Activated CD4-positive, alpha-beta T cell treated with anti-CD3 and anti-CD28 coated beads for 36 hours (primary cell): ENCODE results near the gene WBP1L. TPM values are rescaled to one million over a fixed set of nuclear protein-coding genes. Genes with fewer than 3 reads are reported as not detected.
A peak's percentile ranks its signal among the peaks of the same experiment; 100 is the strongest.
"Not testable (repeated sequence)": the region's sequence is repeated elsewhere in the genome, so short reads cannot be mapped to it uniquely, and the experiment has no call there.

Source experiments
- ATAC-seq: fragments of 200-7000 bp; cut with Tn5 transposase; one replicate; pipeline ENCODE4 v1.10.0; 2021; ENCODE audit warnings: mild to moderate bottlenecking, moderate library complexity
- CTCF ChIA-PET: fragments of 350-600 bp; sonication (Branson Sonifier 250); formaldehyde crosslinking; loops from one replicate; lab custom pipeline; 2021; ENCODE audit warnings: antibody characterized with exemption; lab: Charles Lee
- POLR2A ChIA-PET: fragments of 350-600 bp; sonication (Branson Sonifier 250); formaldehyde crosslinking; loops from one replicate; lab custom pipeline; 2021; ENCODE audit warnings: antibody characterized with exemption, inconsistent platforms; lab: Charles Lee
- DNase-seq: peaks from one replicate; pipeline ENCODE4 v3.0.0-alpha.2; 2020
- H3K27ac Mint-ChIP-seq: one replicate; pipeline ENCODE4 v1.8.0; 2021; ENCODE audit warnings: mixed read lengths
- H3K27me3 Mint-ChIP-seq: one replicate; pipeline ENCODE4 v1.8.0; 2021; ENCODE audit warnings: mixed read lengths
- H3K36me3 Mint-ChIP-seq: one replicate; pipeline ENCODE4 v1.8.0; 2021; ENCODE audit warnings: low read depth, mixed read lengths
- H3K4me1 Mint-ChIP-seq: one replicate; pipeline ENCODE4 v1.8.0; 2021; ENCODE audit warnings: mixed read lengths
- H3K4me3 Mint-ChIP-seq: one replicate; pipeline ENCODE4 v1.8.0; 2021; ENCODE audit warnings: mild to moderate bottlenecking, moderate library complexity, mixed read lengths
- H3K9me3 Mint-ChIP-seq: one replicate; pipeline ENCODE4 v1.8.0; 2021; ENCODE audit warnings: low read depth, mixed read lengths
- intact Hi-C, 2 experiments: fragments of 100-400 bp; cut with DNase I in 1 of 2; cut with micrococcal nuclease in 1 of 2; formaldehyde crosslinking; loops; one replicate each; pipeline versions ENCODE4 v1.14.2 to v1.15.1; 2022 to 2024; cut with DNase I, micrococcal nuclease
- total RNA-seq, 2 experiments: library from RNA; stranded (reverse); gene quantifications; one replicate each; pipeline ENCODE4 v1.2.3, GENCODE V29; 2021

WBP1L gene
- total RNA-seq = 10 to 100 TPM; 14.9 to 16.4 TPM

DNA sequence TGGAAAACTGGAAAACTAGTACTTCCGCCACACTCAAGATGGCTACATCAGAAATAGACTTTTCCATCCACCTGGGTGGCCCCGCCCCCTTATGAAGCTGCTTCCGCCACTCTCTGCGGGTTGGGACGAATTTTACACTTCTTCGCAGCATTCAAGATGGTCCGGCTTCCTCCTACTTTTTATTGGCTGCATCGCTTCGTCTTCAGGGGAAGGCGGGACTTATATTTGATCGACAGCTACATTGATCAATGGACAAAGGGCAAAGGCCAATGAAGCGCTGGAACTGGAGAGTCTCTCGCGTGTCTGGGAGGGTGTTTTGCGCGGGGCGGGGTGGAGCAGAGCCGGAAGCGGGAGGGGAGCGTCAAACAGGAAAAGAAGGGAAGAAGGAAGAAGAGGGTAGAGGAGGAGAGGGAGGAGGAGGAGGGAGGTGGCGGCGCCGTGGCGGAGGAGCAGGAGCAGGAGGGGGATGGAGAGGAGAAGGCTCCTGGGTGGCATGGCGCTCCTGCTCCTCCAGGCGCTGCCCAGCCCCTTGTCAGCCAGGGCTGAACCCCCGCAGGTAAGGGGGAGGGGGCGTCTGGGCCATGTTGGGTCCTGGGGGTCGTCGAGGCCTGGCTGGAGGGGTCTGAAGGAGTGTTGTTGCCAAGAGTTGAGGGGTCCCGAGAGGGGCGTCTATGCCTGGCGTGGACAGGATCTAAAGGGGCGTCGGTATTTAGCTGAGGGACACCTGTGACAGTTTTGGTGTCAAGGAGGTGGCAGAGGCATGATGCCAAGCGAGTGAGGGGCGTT lies at the start of gene WBP1L:
WBP1L (plus strand) TSS at position 361 of the 786 bp plus-strand sequence; CDS start at position 467, 106 bp downstream.
- peak; percentile 98 for ATAC-seq
- Mint-ChIP-seq H3K27ac (peak within 1 kb of the TSS; percentile 82), H3K27me3 (no peaks in the 10 kb centered on the region), H3K4me1 (peaks cover 42% of the 10 kb centered on the region), H3K9me3 (peaks cover 5% of the 10 kb centered on the region), H3K4me3 (peak within 1 kb of the TSS; percentile 92), H3K36me3 (peaks cover 10% of the 10 kb centered on the region)
- peak; percentile 96 for DNase-seq
- intact Hi-C loops = loop anchor here (1.0 to 2.0 kb wide), 12 partner anchors 29 to 625 kb away; partner anchors contain the start of genes ARL3 (in 2 of the 2), BORCS7 (in 2 of the 2), SFXN2 (in 2 of the 2) and ACTR1A (in 1 of the 2)
- ChIA-PET POLR2A (interaction anchor here (0.6 to 1.2 kb wide), 8 partner anchors 16 to 1164 kb away, joined by 3 to 6 read pairs (median 3); partner anchors contain the start of genes ARL3 and SFXN2), CTCF (interaction anchor here (0.6 to 1.5 kb wide), 9 partner anchors 8 to 174 kb away, joined by 3 to 8 read pairs (median 3); partner anchors contain the start of genes CNNM2 and TRIM8)

DNA sequence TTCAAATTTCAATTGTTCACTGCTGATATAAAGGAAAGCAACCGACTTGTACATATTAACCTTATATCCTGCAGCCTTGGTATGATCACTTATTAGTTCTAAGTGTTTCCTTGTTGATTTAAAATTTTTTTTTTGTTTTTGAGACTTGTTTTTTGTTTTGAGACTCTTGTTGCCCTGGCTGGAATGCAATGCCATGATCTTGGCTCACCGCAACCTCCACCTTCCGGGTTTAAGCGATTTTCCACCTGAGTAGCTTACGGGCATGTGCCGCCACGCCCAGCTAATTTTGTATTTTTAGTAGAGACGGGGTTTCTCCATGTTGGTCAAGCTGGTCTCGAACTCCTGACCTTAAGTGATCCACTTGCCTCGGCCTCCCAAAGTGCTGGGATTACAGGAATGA lies 48.3 kb upstream of the WBP1L start:
- DNase-seq, H3K9me3 Mint-ChIP-seq, intact Hi-C loops, H3K27ac Mint-ChIP-seq, H3K4me1 Mint-ChIP-seq, H3K4me3 Mint-ChIP-seq, ATAC-seq, H3K27me3 Mint-ChIP-seq, POLR2A ChIA-PET, CTCF ChIA-PET: not testable (repeated sequence)
- peaks cover 13% of the 10 kb centered on the region for H3K36me3 Mint-ChIP-seq

DNA sequence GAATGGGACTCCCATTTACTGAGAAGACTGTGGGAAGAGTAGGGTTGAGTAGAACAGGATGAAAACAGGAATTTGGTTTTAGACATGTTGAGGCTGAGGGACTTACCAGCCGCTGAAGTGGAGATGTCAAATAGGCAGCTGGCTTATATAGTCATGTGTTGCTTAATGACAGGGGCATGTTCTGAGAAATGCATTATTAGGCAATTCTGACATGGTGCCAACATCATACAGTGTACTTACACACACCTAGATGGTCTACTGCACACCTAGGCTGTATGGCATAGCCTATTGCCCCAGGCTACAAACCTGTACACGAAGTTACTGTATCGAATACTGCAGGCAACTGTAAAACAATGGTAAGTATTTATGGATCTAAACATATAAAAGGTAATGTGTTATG lies 47.0 kb upstream of the WBP1L start:
- no peak for ATAC-seq
- Mint-ChIP-seq H3K27ac (no peak overlapping the region), H3K9me3 (no peaks in the 10 kb centered on the region), H3K4me3 (no peak overlapping the region), H3K27me3 (no peaks in the 10 kb centered on the region), H3K4me1 (no peaks in the 10 kb centered on the region), H3K36me3 (peaks cover 13% of the 10 kb centered on the region)
- CTCF ChIA-PET = interaction anchor here (1.0 kb wide), 1 partner anchor 22 kb away, joined by 3 read pairs; no protein-coding TSS in a partner anchor
- POLR2A ChIA-PET = no interaction called here
- no peak for DNase-seq
- intact Hi-C loops = no loop called here

DNA sequence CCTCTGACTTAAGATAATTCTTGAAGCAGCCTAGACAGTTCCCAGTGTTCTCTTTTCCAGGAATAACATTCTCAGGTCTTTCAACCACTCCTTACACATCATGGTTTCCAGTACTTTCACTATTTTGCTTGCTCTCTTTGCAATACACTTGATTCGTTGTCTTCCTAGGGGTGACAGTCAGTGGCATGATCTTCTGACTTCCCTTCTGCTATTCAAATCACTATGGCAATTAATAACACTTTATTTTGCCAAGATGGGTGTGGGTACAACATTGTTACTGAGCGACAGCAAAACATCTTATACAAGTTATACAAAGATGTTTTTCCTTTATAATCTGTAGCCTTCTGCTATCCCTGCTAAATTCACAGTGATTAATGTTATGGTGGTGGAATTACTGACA lies 44.9 kb upstream of the WBP1L start:
- intact Hi-C loops = loop anchor here in 1 of 2 experiments (2.0 kb wide), 1 partner anchor 20 kb away; no protein-coding TSS in a partner anchor
- H3K27me3 Mint-ChIP-seq = no peaks in the 10 kb centered on the region
- no peak overlapping the region for H3K27ac Mint-ChIP-seq
- no peaks in the 10 kb centered on the region for H3K4me1 Mint-ChIP-seq
- CTCF ChIA-PET = interaction anchor here (1.1 kb wide), 1 partner anchor 15 kb away, joined by 7 read pairs; the partner anchor contains the start of gene ARL3
- no peak overlapping the region for H3K4me3 Mint-ChIP-seq
- H3K9me3 Mint-ChIP-seq = no peaks in the 10 kb centered on the region
- POLR2A ChIA-PET = no interaction called here
- H3K36me3 Mint-ChIP-seq = peaks cover 13% of the 10 kb centered on the region
- DNase-seq = no peak
- no peak for ATAC-seq

DNA sequence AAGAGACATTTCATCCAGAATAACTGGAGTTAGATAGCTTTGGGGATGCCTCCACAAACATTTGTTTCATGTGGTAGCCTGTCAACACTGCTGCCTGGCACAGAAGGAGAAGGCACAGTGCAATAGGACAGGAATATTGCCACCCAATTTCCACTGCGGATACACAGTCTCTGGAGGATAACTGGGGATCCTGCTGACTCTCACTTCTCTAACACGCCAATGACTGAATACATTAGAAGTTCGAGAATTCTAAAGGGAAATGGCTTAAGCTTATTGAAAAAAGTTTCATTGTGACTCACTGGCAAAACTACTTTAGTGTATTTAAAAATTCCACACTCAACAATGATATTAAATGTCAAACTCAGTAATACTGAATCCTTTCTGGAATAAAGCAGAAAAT lies 42.5 kb upstream of the WBP1L start:
- H3K4me1 Mint-ChIP-seq = peaks cover 11% of the 10 kb centered on the region
- POLR2A ChIA-PET = no interaction called here
- ATAC-seq = no peak

DNA sequence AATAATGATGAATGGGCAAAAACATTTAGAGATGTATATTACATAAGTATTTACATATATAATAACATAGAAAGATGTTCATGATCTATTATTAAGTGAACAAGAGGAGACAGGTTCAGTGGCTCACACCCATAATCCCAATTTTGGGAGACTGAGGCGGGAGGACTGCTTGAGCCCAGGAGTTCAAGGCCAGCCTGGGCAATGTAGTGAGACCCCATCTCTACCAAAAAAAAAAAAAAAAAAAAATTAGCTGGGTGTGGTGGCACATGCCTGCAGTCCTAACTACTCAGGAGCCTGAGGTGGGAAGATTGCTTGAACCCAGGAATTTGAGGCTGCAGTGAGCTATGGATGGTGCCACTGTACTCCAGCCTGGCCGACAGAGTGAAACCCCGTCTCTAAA lies 42.0 kb upstream of the WBP1L start:
- POLR2A ChIA-PET = interaction anchor here (0.6 to 1.1 kb wide), 2 partner anchors 12 to 139 kb away, joined by 3 to 5 read pairs; partner anchors contain the start of gene ARL3
- H3K9me3 Mint-ChIP-seq = no peaks in the 10 kb centered on the region
- H3K36me3 Mint-ChIP-seq = peaks cover 12% of the 10 kb centered on the region
- intact Hi-C loops = no loop called here
- no peak overlapping the region for H3K4me3 Mint-ChIP-seq
- H3K4me1 Mint-ChIP-seq = peaks cover 13% of the 10 kb centered on the region
- CTCF ChIA-PET = interaction anchor here (0.6 to 2.2 kb wide), 3 partner anchors 9 to 175 kb away, joined by 3 to 7 read pairs (median 4); partner anchors contain the start of genes ARL3 and SFXN2
- ATAC-seq (no peak), DNase-seq (no peak)
- H3K27ac Mint-ChIP-seq = no peak overlapping the region
- H3K27me3 Mint-ChIP-seq = no peaks in the 10 kb centered on the region

More for the DNA sequence above, 42.5 kb upstream of the WBP1L start:
- Mint-ChIP-seq H3K27me3 (no peaks in the 10 kb centered on the region), H3K4me3 (no peak overlapping the region), H3K27ac (no peak overlapping the region), H3K9me3 (no peaks in the 10 kb centered on the region), H3K36me3 (peaks cover 15% of the 10 kb centered on the region)
- no peak for DNase-seq
- CTCF ChIA-PET = interaction anchor here (0.6 to 2.2 kb wide), 3 partner anchors 10 to 13 kb away, joined by 3 to 7 read pairs (median 4); partner anchors contain the start of genes ARL3 and SFXN2
- intact Hi-C loops = no loop called here

DNA sequence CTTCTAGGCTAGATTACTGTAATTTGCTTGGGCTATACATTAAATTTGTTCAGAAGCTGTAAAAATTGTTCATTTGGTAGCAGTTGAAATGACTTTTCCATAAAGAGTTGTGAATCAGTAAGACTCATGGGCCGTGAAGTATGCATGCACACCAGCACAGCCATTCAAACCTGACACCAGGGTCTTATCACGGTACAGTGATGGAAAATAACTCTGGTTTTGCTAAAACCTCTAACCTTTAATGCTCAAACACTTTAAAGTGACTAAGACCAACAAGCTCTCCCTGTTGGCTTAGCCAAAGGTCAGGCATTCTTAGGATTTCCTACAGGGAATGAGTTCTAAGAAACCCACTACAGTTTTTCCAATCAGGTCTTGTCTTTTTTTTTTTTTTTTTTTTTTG lies 41.0 kb upstream of the WBP1L start:
- no peaks in the 10 kb centered on the region for H3K9me3 Mint-ChIP-seq
- no peaks in the 10 kb centered on the region for H3K27me3 Mint-ChIP-seq
- H3K36me3 Mint-ChIP-seq = peaks cover 9% of the 10 kb centered on the region
- H3K4me1 Mint-ChIP-seq = peaks cover 13% of the 10 kb centered on the region
- ATAC-seq (peak; percentile 33), DNase-seq (no peak)
- intact Hi-C loops = no loop called here
- ChIA-PET POLR2A (interaction anchor here (1.1 kb wide), 1 partner anchor 11 kb away, joined by 5 read pairs; the partner anchor contains the start of gene ARL3), CTCF (interaction anchor here (2.2 kb wide), 1 partner anchor 11 kb away, joined by 7 read pairs; the partner anchor contains the start of genes ARL3 and SFXN2)
- H3K4me3 Mint-ChIP-seq = no peak overlapping the region
- H3K27ac Mint-ChIP-seq = no peak overlapping the region

DNA sequence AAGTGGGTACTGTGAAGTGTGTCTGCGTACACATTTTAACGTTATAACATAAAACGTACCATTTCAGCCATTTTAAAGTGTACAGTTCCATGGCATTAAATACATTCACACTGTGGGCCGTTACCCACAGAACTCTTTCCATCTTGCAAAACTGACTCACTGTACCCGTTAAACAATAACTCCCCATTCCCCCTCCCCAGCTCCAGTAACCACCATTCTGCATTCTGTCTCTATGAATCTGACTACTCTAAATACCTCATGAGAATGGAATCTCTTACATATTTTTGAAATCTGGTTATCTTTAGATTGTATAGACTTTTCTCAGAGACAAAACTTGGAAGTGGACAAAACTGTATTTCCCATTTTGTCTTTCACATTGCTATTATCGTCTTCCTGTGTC lies 38.8 kb upstream of the WBP1L start:
- ChIA-PET POLR2A (interaction anchor here (0.7 kb wide), 1 partner anchor 45 kb away, joined by 3 read pairs; no protein-coding TSS in a partner anchor), CTCF (interaction anchor here (0.7 to 1.5 kb wide), 2 partner anchors 8 to 48 kb away, joined by 3 to 6 read pairs; partner anchors contain the start of gene ARL3)
- H3K36me3 Mint-ChIP-seq = peaks cover 2% of the 10 kb centered on the region
- intact Hi-C loops = no loop called here
- H3K4me1 Mint-ChIP-seq = peaks cover 13% of the 10 kb centered on the region
- peak; percentile 66 for ATAC-seq
- H3K9me3 Mint-ChIP-seq = no peaks in the 10 kb centered on the region
- H3K27me3 Mint-ChIP-seq = no peaks in the 10 kb centered on the region
- no peak overlapping the region for H3K27ac Mint-ChIP-seq
- H3K4me3 Mint-ChIP-seq = no peak overlapping the region
- DNase-seq = peak; percentile 30

DNA sequence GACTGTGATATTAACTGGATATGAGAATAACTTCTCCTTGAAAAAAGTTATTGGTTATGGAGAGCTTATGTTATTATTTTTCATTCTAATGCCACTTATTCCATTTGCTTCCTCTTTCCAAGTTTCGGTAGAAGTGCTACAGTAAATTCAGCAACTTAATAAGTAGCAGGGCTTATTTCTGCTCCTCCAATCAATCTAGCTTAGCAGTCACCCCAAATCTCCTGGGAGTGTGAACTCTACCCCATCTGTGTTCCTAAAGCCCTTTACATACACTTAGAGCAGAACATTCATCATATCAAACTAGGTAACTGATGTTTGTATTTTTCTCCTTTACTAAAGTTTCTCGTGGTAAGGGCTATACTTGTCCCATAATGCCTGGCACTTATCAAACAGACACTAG lies 38.2 kb upstream of the WBP1L start:
- Mint-ChIP-seq H3K27me3 (no peaks in the 10 kb centered on the region), H3K4me1 (peaks cover 17% of the 10 kb centered on the region), H3K27ac (no peak overlapping the region), H3K9me3 (no peaks in the 10 kb centered on the region), H3K4me3 (no peak overlapping the region), H3K36me3 (peaks cover 2% of the 10 kb centered on the region)
- DNase-seq (no peak), ATAC-seq (no peak)
- POLR2A ChIA-PET = interaction anchor here (0.7 kb wide), 1 partner anchor 45 kb away, joined by 3 read pairs; no protein-coding TSS in a partner anchor
- CTCF ChIA-PET = interaction anchor here (0.7 kb wide), 1 partner anchor 48 kb away, joined by 3 read pairs; no protein-coding TSS in a partner anchor
- intact Hi-C loops = no loop called here

DNA sequence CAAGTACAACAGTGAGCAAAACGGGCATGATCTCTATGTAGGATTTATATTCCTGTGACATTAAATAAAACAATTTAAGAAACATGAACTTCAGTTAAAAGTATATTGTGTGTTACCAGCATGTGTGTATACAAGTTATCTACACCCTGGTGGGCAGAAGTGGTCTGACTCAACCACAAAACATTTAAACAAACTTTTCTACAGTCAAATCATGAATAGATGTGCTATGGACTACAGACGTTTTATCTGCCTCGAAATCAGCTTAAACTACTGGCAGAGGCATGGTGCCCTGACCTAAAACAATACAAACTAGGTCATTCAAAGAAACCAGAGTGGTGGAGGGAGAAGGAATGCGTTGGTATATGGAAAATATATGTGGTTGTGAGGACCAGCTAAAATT lies 33.1 kb upstream of the WBP1L start:
- Mint-ChIP-seq H3K27ac (peak overlapping the region; percentile 76), H3K4me1 (peaks cover 33% of the 10 kb centered on the region), H3K27me3 (no peaks in the 10 kb centered on the region), H3K4me3 (no peak overlapping the region), H3K9me3 (no peaks in the 10 kb centered on the region), H3K36me3 (no peaks in the 10 kb centered on the region)
- no peak for ATAC-seq
- CTCF ChIA-PET = interaction anchor here (0.9 to 5.1 kb wide), 6 partner anchors 9 to 207 kb away, joined by 3 to 29 read pairs (median 4); partner anchors contain the start of genes SUFU, TRIM8 and WBP1L
- POLR2A ChIA-PET = interaction anchor here (0.6 to 0.7 kb wide), 2 partner anchors 15 to 22 kb away, joined by 5 to 6 read pairs; no protein-coding TSS in a partner anchor
- intact Hi-C loops = loop anchor here (5.0 kb wide), 2 partner anchors 33 to 248 kb away; no protein-coding TSS in a partner anchor
- no peak for DNase-seq
